ENCODE data around the gene CACNA2D3. TPM values are rescaled to one million over a fixed set of nuclear protein-coding genes. Genes with fewer than 3 reads are reported as not detected.

The CACNA2D3 gene
- polyA plus RNA-seq, 3 donors = 8.3 to 21.5 (median 10.4) TPM

- no peaks in the 10 kb centered on the region for H3K4me1 ChIP-seq (ENCODE audit: control insufficient read depth in 1 of 2, insufficient read depth in 2 of 2, low read length in 2 of 2)
- 44% methylated on average over 2 of the region's 4 CpGs for WGBS (ENCODE audit: insufficient coverage)
These were observed 719.1 kb downstream of the CACNA2D3 start for GRCh38 chr3:54841471-54841870.

DNA sequence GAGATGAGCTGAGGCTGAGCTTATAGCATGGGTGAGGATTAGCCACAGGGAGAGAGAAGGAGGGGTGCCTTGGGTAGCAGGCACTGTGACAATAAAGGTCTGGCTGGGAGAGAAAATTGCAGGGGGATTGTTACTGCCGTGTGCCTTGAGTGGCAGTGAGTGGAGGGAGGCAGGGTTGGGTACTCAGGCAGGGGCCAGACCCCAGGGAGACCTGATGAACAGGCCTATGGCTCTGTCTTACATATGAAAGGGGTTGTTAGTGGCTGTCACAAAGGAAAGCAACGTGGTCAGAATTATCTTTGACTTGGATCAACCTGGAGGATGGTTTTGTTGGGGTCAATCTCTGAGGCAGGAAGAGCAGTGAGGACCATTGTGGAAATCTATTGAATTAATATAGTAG is 721.0 kb downstream of the CACNA2D3 start:
- H3K4me3 Mint-ChIP-seq = no peak overlapping the region
- no peaks in the 10 kb centered on the region for H3K36me3 ChIP-seq (replicated peaks in 1 of 2; ENCODE audit: control insufficient read depth in 1 of 2, insufficient read depth in 2 of 2, low read length in 2 of 2)

More at GRCh38 chr3:54841471-54841870, 719.1 kb downstream of the CACNA2D3 start:
- no peak for DNase-seq
- no peaks in the 10 kb centered on the region for H3K36me3 Mint-ChIP-seq
- Histone ChIP-seq H3K9ac (ENCODE audit: insufficient read depth, low read length, poor library complexity, severe bottlenecking) (no peak overlapping the region), H2AFZ (ENCODE audit: insufficient read depth, low read depth, low read length, poor library complexity, severe bottlenecking) (no peak overlapping the region), H4K20me1 (ENCODE audit: insufficient read depth, low read length) (no peaks in the 10 kb centered on the region), H3K4me2 (replicated peaks; ENCODE audit: extremely low read depth, low read length, poor library complexity, severe bottlenecking) (no peak overlapping the region), H3K9me3 (replicated peaks in 1 of 2; ENCODE audit: control insufficient read depth in 1 of 2, insufficient read depth in 1 of 2, low read length in 2 of 2) (no peaks in the 10 kb centered on the region), H3K79me2 (ENCODE audit: insufficient read depth, low read length) (no peaks in the 10 kb centered on the region), H3K4me3 (replicated peaks in 1 of 3; ENCODE audit: low read depth in 2 of 3, low read length in 3 of 3) (no peak overlapping the region), H3K27ac (ENCODE audit: low read depth in 1 of 2, low read length in 2 of 2) (no peak overlapping the region), H3K27me3 (ENCODE audit: control insufficient read depth in 2 of 2, insufficient read depth in 2 of 2, low read length in 2 of 2) (no peaks in the 10 kb centered on the region), H3K36me3 (replicated peaks in 1 of 2; ENCODE audit: control insufficient read depth in 1 of 2, insufficient read depth in 2 of 2, low read length in 2 of 2) (no peaks in the 10 kb centered on the region)
- no peak overlapping the region for H3K4me3 Mint-ChIP-seq
- H3K27ac Mint-ChIP-seq = no peak overlapping the region
- H3K9me3 Mint-ChIP-seq = peaks cover 0 to 4% (median 0%) of the 10 kb centered on the region in 7 donors
- intact Hi-C loops (cut with micrococcal nuclease) = no loop called here
- H3K4me1 Mint-ChIP-seq = no peaks in the 10 kb centered on the region
- TF ChIP-seq, protein P1, sequence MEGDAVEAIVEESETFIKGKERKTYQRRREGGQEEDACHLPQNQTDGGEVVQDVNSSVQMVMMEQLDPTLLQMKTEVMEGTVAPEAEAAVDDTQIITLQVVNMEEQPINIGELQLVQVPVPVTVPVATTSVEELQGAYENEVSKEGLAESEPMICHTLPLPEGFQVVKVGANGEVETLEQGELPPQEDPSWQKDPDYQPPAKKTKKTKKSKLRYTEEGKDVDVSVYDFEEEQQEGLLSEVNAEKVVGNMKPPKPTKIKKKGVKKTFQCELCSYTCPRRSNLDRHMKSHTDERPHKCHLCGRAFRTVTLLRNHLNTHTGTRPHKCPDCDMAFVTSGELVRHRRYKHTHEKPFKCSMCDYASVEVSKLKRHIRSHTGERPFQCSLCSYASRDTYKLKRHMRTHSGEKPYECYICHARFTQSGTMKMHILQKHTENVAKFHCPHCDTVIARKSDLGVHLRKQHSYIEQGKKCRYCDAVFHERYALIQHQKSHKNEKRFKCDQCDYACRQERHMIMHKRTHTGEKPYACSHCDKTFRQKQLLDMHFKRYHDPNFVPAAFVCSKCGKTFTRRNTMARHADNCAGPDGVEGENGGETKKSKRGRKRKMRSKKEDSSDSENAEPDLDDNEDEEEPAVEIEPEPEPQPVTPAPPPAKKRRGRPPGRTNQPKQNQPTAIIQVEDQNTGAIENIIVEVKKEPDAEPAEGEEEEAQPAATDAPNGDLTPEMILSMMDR (IDR thresholded peaks at IDR 0.05) = no peak
- peaks cover 2 to 4% (median 3%) of the 10 kb centered on the region in 3 donors for H3K27me3 Mint-ChIP-seq (ENCODE audit: low read depth in 3 of 3)

More for the DNA sequence above, 721.0 kb downstream of the CACNA2D3 start:
- TF ChIP-seq, protein P1 (IDR thresholded peaks at IDR 0.05) = no peak
- no peak overlapping the region for H2AFZ ChIP-seq (ENCODE audit: insufficient read depth, low read depth, low read length, poor library complexity, severe bottlenecking)
- no peak overlapping the region for H3K9ac ChIP-seq (ENCODE audit: insufficient read depth, low read length, poor library complexity, severe bottlenecking)
- intact Hi-C loops (cut with micrococcal nuclease) = no loop called here
- Mint-ChIP-seq H3K27ac (no peak overlapping the region), H3K4me1 (no peaks in the 10 kb centered on the region), H3K27me3 (ENCODE audit: low read depth in 3 of 3) (peaks cover 2 to 4% (median 2%) of the 10 kb centered on the region in 3 donors), H3K9me3 (peaks cover 0 to 4% (median 0%) of the 10 kb centered on the region in 7 donors), H3K36me3 (no peaks in the 10 kb centered on the region)
- H3K27me3 ChIP-seq (ENCODE audit: control insufficient read depth in 2 of 2, insufficient read depth in 2 of 2, low read length in 2 of 2) = no peaks in the 10 kb centered on the region
- WGBS (ENCODE audit: insufficient coverage) = 37% methylated on average over 2 of the region's 2 CpGs
- H3K79me2 ChIP-seq (ENCODE audit: insufficient read depth, low read length) = no peaks in the 10 kb centered on the region
- no peaks in the 10 kb centered on the region for H4K20me1 ChIP-seq (ENCODE audit: insufficient read depth, low read length)
- no peak overlapping the region for H3K4me2 ChIP-seq (replicated peaks; ENCODE audit: extremely low read depth, low read length, poor library complexity, severe bottlenecking)
- no peak overlapping the region for H3K4me3 ChIP-seq (replicated peaks in 1 of 3; ENCODE audit: low read depth in 2 of 3, low read length in 3 of 3)
- no peak overlapping the region for H3K27ac ChIP-seq (ENCODE audit: low read depth in 1 of 2, low read length in 2 of 2)
- no peaks in the 10 kb centered on the region for H3K4me1 ChIP-seq (ENCODE audit: control insufficient read depth in 1 of 2, insufficient read depth in 2 of 2, low read length in 2 of 2)
- DNase-seq = no peak
- H3K9me3 ChIP-seq (replicated peaks in 1 of 2; ENCODE audit: control insufficient read depth in 1 of 2, insufficient read depth in 1 of 2, low read length in 2 of 2) = no peaks in the 10 kb centered on the region

Measured in CD14-positive monocyte (primary cell).